H1 (cell line): Measurements from ENCODE around the gene RMND1. TPM values are rescaled to one million over a fixed set of nuclear protein-coding genes. Genes with fewer than 3 reads are reported as not detected.

Experiments
- CTCF ChIA-PET: fragments of 300-600 bp; sonication (Branson Sonifier 250); formaldehyde crosslinking; loops from one replicate; lab custom pipeline; 2021; ENCODE audit not compliant: partially characterized antibody; lab: Charles Lee
- POLR2A ChIA-PET: fragments of 300-600 bp; sonication (Branson Sonifier 250); formaldehyde crosslinking; loops from one replicate; lab custom pipeline; 2021; ENCODE audit warnings: inconsistent platforms; ENCODE audit not compliant: partially characterized antibody; lab: Charles Lee
- DNase-seq, 2 experiments: peaks; one replicate each; pipeline versions ENCODE4 v3.0.0 to v3.0.0-alpha.2; 2010 to 2022; ENCODE audit warnings: low spot score in 2 of 2, low read depth in 1 of 2, mixed read lengths in 1 of 2
- FAIRE-seq: peaks from 2 replicates; lab custom pipeline; 2011; peaks lifted over from hg19 to GRCh38; lab: Jason Lieb, UNC
- H2AFZ ChIP-seq: 2 replicates; pipeline ENCODE4 v1.8.1; 2012; ENCODE audit warnings: low read length, inconsistent platforms
- H2AK5ac ChIP-seq: 2 replicates; pipeline ENCODE4 v1.6.1; 2013; ENCODE audit warnings: low read depth, low read length
- H2BK120ac ChIP-seq: replicated peaks from 2 replicates; pipeline ENCODE3; 2013; ENCODE audit warnings: low read depth, low read length, inconsistent platforms
- H2BK12ac ChIP-seq: 2 replicates; pipeline ENCODE4 v1.6.1; 2013; ENCODE audit warnings: low read depth, low read length
- H2BK15ac ChIP-seq: 2 replicates; pipeline ENCODE4 v1.6.1; 2013; ENCODE audit warnings: low read length
- H2BK20ac ChIP-seq: 2 replicates; pipeline ENCODE4 v1.6.1; 2013; ENCODE audit warnings: low read length
- H2BK5ac ChIP-seq: 2 replicates; pipeline ENCODE4 v1.6.1; 2013; ENCODE audit warnings: low read depth, low read length
- H3K14ac ChIP-seq: 2 replicates; pipeline ENCODE4 v1.6.1; 2013; ENCODE audit warnings: inconsistent platforms; ENCODE audit not compliant: insufficient read length
- H3K18ac ChIP-seq: 2 replicates; pipeline ENCODE4 v1.6.1; 2013; ENCODE audit warnings: low read length; ENCODE audit errors: extremely low read depth
- H3K23ac ChIP-seq: 2 replicates; pipeline ENCODE4 v1.6.1; 2013; ENCODE audit warnings: inconsistent platforms; ENCODE audit not compliant: insufficient read length
- H3K23me2 ChIP-seq: 2 replicates; pipeline ENCODE4 v1.6.1; 2013; ENCODE audit warnings: low read depth, low read length
- H3K27ac ChIP-seq: 2 replicates; pipeline ENCODE4 v1.6.1; 2011; ENCODE audit warnings: low read depth, low read length, inconsistent platforms
- H3K27me3 ChIP-seq, 4 experiments: replicated peaks in 1 of 4; 1 replicate in 1 of 4; 2 replicates in 3 of 4; pipeline versions ENCODE4 v1.6.1 to v1.8.1; 2011 to 2013; ENCODE audit warnings: low read length in 3 of 4, mild to moderate bottlenecking in 3 of 4, inconsistent platforms in 2 of 4, mixed read lengths in 2 of 4, moderate library complexity in 1 of 4; ENCODE audit not compliant: control insufficient read depth in 3 of 4, insufficient read depth in 3 of 4; ENCODE audit errors: extremely low read depth in 1 of 4
- H3K36me3 ChIP-seq, 4 experiments: 2 replicates each; pipeline versions ENCODE4 v1.6.1 to v1.8.1; 2011 to 2013; ENCODE audit warnings: mild to moderate bottlenecking in 4 of 4, low read length in 3 of 4, moderate library complexity in 2 of 4, control low read depth in 1 of 4, inconsistent platforms in 1 of 4; ENCODE audit not compliant: insufficient read depth in 4 of 4, control insufficient read depth in 2 of 4
- H3K4ac ChIP-seq: replicated peaks from 2 replicates; pipeline ENCODE3; 2013; ENCODE audit warnings: low read length, low read depth, mixed read lengths, inconsistent platforms; ENCODE audit not compliant: insufficient read length
- H3K4me1 ChIP-seq, 4 experiments: replicated peaks in 1 of 4; 1 replicate in 1 of 4; 2 replicates in 3 of 4; pipeline versions ENCODE4 v1.6.1 to v1.8.1; 2011 to 2013; ENCODE audit warnings: low read length in 3 of 4, inconsistent platforms in 2 of 4, mixed read lengths in 1 of 4; ENCODE audit not compliant: insufficient read depth in 4 of 4, control insufficient read depth in 3 of 4
- H3K4me2 ChIP-seq, 2 experiments: 2 replicates each; pipeline versions ENCODE4 v1.6.1 to v1.8.1; 2011 to 2013; ENCODE audit warnings: low read depth in 2 of 2, low read length in 2 of 2, control low read depth in 1 of 2, inconsistent platforms in 1 of 2, mild to moderate bottlenecking in 1 of 2; ENCODE audit not compliant: insufficient read depth in 1 of 2
- H3K4me3 ChIP-seq, 4 experiments: fragments of 200-600, 300-600 bp in 1 of 4; sonication (generic), shearing (Covaris generic), sonication (Bioruptor Twin) in 1 of 4; 2 replicates each; pipeline versions ENCODE4 v1.5.1 to v1.8.1; 2011 to 2016; ENCODE audit warnings: low read length in 4 of 4, low read depth in 3 of 4, control low read depth in 2 of 4, inconsistent platforms in 2 of 4, mild to moderate bottlenecking in 2 of 4, mixed read lengths in 1 of 4, moderate library complexity in 1 of 4; ENCODE audit not compliant: insufficient read depth in 2 of 4; ENCODE audit errors: extremely low read depth in 1 of 4
- H3K56ac ChIP-seq: replicated peaks from 2 replicates; pipeline ENCODE3; 2013; ENCODE audit warnings: low read depth, mild to moderate bottlenecking, mixed read lengths, low read length, inconsistent platforms; ENCODE audit not compliant: insufficient read length
- H3K79me1 ChIP-seq: 2 replicates; pipeline ENCODE4 v1.6.1; 2013; ENCODE audit warnings: low read depth, low read length, control low read depth
- H3K79me2 ChIP-seq, 2 experiments: 2 replicates each; pipeline versions ENCODE4 v1.6.1 to v1.8.1; 2012 to 2013; ENCODE audit warnings: low read length in 2 of 2, mild to moderate bottlenecking in 2 of 2, inconsistent platforms in 1 of 2; ENCODE audit not compliant: insufficient read depth in 2 of 2, control insufficient read depth in 1 of 2
- H3K9ac ChIP-seq, 4 experiments: replicated peaks in 1 of 4; 1 replicate in 1 of 4; 2 replicates in 3 of 4; pipeline versions ENCODE4 v1.6.1 to v1.8.1; 2011 to 2013; ENCODE audit warnings: low read depth in 3 of 4, low read length in 3 of 4, control low read depth in 2 of 4, mild to moderate bottlenecking in 2 of 4, moderate library complexity in 2 of 4, inconsistent platforms in 1 of 4; ENCODE audit errors: extremely low read depth in 1 of 4
- H3K9me3 ChIP-seq, 2 experiments: 2 replicates each; pipeline versions ENCODE4 v1.6.1 to v1.8.1; 2012 to 2013; ENCODE audit warnings: mild to moderate bottlenecking in 2 of 2, moderate library complexity in 2 of 2, control low read depth in 1 of 2, inconsistent platforms in 1 of 2, low read depth in 1 of 2, low read length in 1 of 2, mixed read lengths in 1 of 2; ENCODE audit not compliant: insufficient read depth in 2 of 2
- H4K20me1 ChIP-seq, 2 experiments: replicated peaks in 1 of 2; 2 replicates each; pipeline versions ENCODE3 to v1.8.1; 2011 to 2013; ENCODE audit warnings: inconsistent platforms in 2 of 2, low read length in 2 of 2, mild to moderate bottlenecking in 1 of 2; ENCODE audit not compliant: insufficient read depth in 2 of 2, control insufficient read depth in 1 of 2
- H4K5ac ChIP-seq: 2 replicates; pipeline ENCODE4 v1.6.1; 2013; ENCODE audit warnings: low read length, low read depth, mixed read lengths, inconsistent platforms; ENCODE audit not compliant: insufficient read length
- H4K8ac ChIP-seq: 2 replicates; pipeline ENCODE4 v1.8.0; 2013; ENCODE audit warnings: mild to moderate bottlenecking, moderate library complexity, low read length, inconsistent platforms; ENCODE audit not compliant: insufficient read depth; ENCODE audit errors: extremely low read depth
- H4K91ac ChIP-seq: replicated peaks from 2 replicates; pipeline ENCODE3; 2013; ENCODE audit warnings: low read length, mixed read lengths, inconsistent platforms; ENCODE audit not compliant: insufficient read length
- ASH2L ChIP-seq: fragments of 200-600, 300-600 bp; sonication (generic); IDR thresholded peaks from one replicate; pipeline ENCODE4 v1.7.1; 2017; ENCODE audit warnings: low read length
- ATF3 ChIP-seq: IDR thresholded peaks from 2 replicates; pipeline ENCODE4 v1.6.1; 2011; ENCODE audit warnings: low read depth, mild to moderate bottlenecking, low read length; ENCODE audit not compliant: insufficient read depth
- CTBP2 ChIP-seq: IDR thresholded peaks from 2 replicates; pipeline ENCODE4 v1.7.0; 2011; ENCODE audit warnings: borderline replicate concordance, mild to moderate bottlenecking, moderate library complexity, mixed read lengths, low read length; ENCODE audit not compliant: insufficient read depth, insufficient read length
- JUND ChIP-seq: IDR thresholded peaks from 2 replicates; pipeline ENCODE4 v1.6.1; 2011; ENCODE audit warnings: mild to moderate bottlenecking, improper control_type of control experiment, low read length
- SIN3A ChIP-seq, 2 experiments: IDR thresholded peaks in 1 of 2; conservative IDR thresholded peaks in 1 of 2; 2 replicates each; pipeline ENCODE4 v1.6.1; 2011 to 2012; ENCODE audit warnings: low read length in 2 of 2, improper control_type of control experiment in 1 of 2, low read depth in 1 of 2, mild to moderate bottlenecking in 1 of 2
- SP4 ChIP-seq: IDR thresholded peaks from 2 replicates; pipeline ENCODE4 v1.6.1; 2012; ENCODE audit warnings: low read length, inconsistent platforms
- YY1 ChIP-seq: IDR thresholded peaks from 2 replicates; pipeline ENCODE4 v1.6.1; 2011; ENCODE audit warnings: low read depth, mild to moderate bottlenecking, low read length
- WGBS, 2 experiments: shearing (Covaris generic) in 1 of 2; methylation state at CpG; one replicate each; pipeline versions ENCODE4 v1.1.6 to v1.1.7; 2013 to 2015; ENCODE audit warnings: low lambda C conversion rate in 2 of 2, mixed read lengths in 2 of 2, inconsistent platforms in 1 of 2, low coverage in 1 of 2, missing lambda C conversion rate in 1 of 2; ENCODE audit not compliant: insufficient replicate concordance in 2 of 2, insufficient coverage in 1 of 2, insufficient read length in 1 of 2; ENCODE audit errors: extremely low coverage in 1 of 2, missing lambda C conversion rate in 1 of 2; 5-methylcytosine and 5-hydroxymethylcytosine counted together
- polyA plus RNA-seq, 7 experiments: library from polyadenylated mRNA; depleted of rRNA in 3 of 7; stranded (reverse) in 5 of 7; unstranded in 2 of 7; fragments of >200 nt in 5 of 7; fragments of 200-250 nt in 2 of 7; gene quantifications; 1 replicate in 5 of 7; 2 replicates in 1 of 7; 4 replicates in 1 of 7; pipeline versions ENCODE4 v1.2.1 to v1.2.3, GENCODE V29; 2011 to 2013; ENCODE audit warnings: missing spikeins in 2 of 7, mixed read lengths in 2 of 7
- total RNA-seq: library from RNA; stranded (reverse); fragmentation: NEBNext Ultra II Directional; extraction: Animal tissue kit (Norgen Biotek cat#: 25700); gene quantifications from 2 replicates; pipeline ENCODE4 v1.2.1, GENCODE V29; 2021

The RMND1 gene
- total and polyA plus RNA-seq, 2 of the 8 experiments (the other 6 are each of a cell fraction or from before 2014, with no cell fraction given), result 7.3 to 21.9 TPM

- no peak overlapping the region for H4K8ac ChIP-seq
- peaks cover 0 to 3% (median 0%) of the 10 kb centered on the region in 4 experiments; a peak in 2 of 7 replicates for H3K4me1 ChIP-seq
- no peak overlapping the region for H2AK5ac ChIP-seq
- no peak for DNase-seq
- no peaks in the 10 kb centered on the region for H3K27me3 ChIP-seq
- WGBS, 2 experiments, result 83% methylated on average over 11 of the region's 11 CpGs; no CpG with 5 or more reads in 1 of the 2 experiments
- H3K14ac ChIP-seq, result no peak overlapping the region
- no peak overlapping the region for H3K18ac ChIP-seq
- H3K4ac ChIP-seq, result no peak overlapping the region
- H3K79me2 ChIP-seq, result peaks cover 8 to 65% of the 10 kb centered on the region in 2 experiments
- H2BK12ac ChIP-seq, result no peak overlapping the region
- no peak overlapping the region for H4K5ac ChIP-seq
- no peak overlapping the region for H3K27ac ChIP-seq
- no peak overlapping the region for H2BK15ac ChIP-seq
- TF ChIP-seq CTBP2 (no peak), ASH2L (no peak), JUND (no peak), ATF3 (no peak), SP4 (no peak), SIN3A (conservative IDR thresholded peaks at IDR 0.05 in 1 of 2, IDR thresholded peaks at IDR 0.05 in 1 of 2; ENCODE audit: low read depth in 1 of 2, low read length in 2 of 2) (no peak), YY1 (no peak)
- no peaks in the 10 kb centered on the region; a peak in 1 of 8 replicates for H3K36me3 ChIP-seq
- H2BK5ac ChIP-seq, result no peak overlapping the region
- no peak overlapping the region for H3K9ac ChIP-seq
- ChIA-PET CTCF (no interaction called here), POLR2A (interaction anchor here (2.4 to 3.9 kb wide), 2 partner anchors 8 to 19 kb away, joined by 9 to 31 read pairs; no protein-coding TSS in a partner anchor)
- H3K4me3 ChIP-seq, result no peak overlapping the region
- no peak overlapping the region for H4K91ac ChIP-seq
- FAIRE-seq, result no peak
- no peak overlapping the region for H2BK20ac ChIP-seq
- no peaks in the 10 kb centered on the region for H3K9me3 ChIP-seq
- peaks cover 2% of the 10 kb centered on the region; the same call in 1 of the 2 replicates for H3K79me1 ChIP-seq
- no peak overlapping the region for H2AFZ ChIP-seq
- H3K23me2 ChIP-seq, result peaks cover 6% of the 10 kb centered on the region
- H3K23ac ChIP-seq, result no peak overlapping the region
- H3K56ac ChIP-seq, result no peak overlapping the region
- no peak overlapping the region for H2BK120ac ChIP-seq
- no peaks in the 10 kb centered on the region for H4K20me1 ChIP-seq
- H3K4me2 ChIP-seq, result no peak overlapping the region
Observed at GRCh38 chr6:151387175-151387970, 64.6 kb downstream of the RMND1 start.
